GM19372 (cell line): ENCODE data around the gene COL6A2.
"Not testable (repeated sequence)": the region's sequence is repeated elsewhere in the genome, so short reads cannot be mapped to it uniquely, and the experiment has no call there.

Experiments
- ATAC-seq: cut with Tn5 transposase; IDR thresholded peaks from one replicate; pipeline ENCODE4 v1.9.1; 2021; ENCODE audit warnings: mild to moderate bottlenecking, low read depth, moderate library complexity; ENCODE audit not compliant: unreplicated experiment

COL6A2 gene

DNA sequence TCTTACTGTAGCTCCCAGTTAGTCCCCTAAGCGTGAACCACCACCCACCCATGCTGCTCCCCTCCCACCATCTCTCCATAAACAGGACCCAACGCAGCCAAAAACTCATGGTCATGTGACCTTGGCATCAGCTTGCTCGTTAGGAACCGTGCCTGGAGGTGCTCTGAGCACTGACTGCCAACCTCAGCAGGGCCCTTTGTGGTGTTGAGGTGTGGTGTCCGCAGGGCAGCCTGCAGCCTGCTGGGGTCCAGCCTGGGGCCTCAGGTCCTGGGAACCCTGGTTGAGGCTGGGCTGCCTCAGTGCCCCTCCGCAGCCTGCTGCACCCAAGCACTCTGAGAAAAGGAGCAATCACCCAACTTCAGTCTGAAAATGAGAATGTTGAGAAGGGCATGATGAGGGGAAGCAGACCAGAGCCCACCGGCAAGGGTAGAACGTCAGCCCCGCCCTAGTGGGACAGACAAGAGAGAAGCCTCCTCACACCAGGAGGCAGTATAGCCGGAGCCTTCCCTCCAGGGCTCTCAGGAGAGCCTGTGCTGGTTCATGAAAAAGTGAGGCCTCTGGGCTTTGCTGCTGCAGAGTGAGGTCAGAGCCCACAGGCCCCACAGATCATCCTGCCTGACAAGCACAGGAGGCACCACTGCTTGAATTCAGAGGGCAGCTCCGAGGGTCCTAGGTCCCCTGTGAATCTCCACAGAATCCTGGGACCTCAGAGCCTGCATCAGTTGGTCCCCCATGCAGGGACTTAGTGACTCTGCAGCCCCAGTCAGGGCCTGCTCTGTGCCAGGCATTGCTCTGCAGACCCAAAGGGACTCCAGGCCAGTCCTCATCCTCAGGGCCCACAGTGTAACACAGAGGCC lies 4.9 kb upstream of the COL6A2 start:
- no peak for ATAC-seq

DNA sequence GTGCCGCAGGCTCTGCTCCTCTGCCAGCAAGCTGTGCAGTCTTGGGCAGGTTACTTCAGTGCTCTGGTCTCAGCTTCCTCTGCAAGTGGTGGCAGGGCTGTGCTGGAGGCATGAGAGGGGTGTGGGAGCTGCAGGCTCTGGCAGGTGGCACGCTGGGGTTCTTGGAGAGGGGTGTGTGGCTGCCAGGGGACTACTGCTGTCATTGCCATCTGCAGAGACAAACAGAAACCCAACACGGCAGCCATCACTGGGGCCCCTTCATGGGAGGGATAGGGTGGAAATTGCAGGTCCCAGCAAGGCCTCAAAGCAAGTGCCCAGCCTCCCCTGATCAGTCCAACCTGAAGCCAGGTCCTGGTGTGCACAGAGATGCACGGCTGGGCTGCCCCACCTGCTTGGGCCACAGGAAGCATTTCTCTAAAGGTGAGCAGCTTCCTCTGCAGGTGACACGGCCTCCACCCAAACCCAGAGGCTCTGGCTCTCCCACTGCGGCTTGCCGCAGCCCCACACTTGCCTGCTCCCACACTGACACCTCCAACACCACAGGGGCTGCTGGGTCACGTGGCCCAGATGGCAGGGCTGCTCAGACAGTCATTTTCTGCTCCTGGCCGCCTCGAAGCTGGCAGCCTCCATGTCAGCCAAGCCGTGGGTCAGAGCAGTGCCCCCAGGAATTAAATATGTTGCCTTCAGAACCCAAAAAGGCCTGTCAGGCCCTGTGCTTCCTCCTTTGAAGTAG lies 4.1 kb upstream of the COL6A2 start:
- no peak for ATAC-seq

DNA sequence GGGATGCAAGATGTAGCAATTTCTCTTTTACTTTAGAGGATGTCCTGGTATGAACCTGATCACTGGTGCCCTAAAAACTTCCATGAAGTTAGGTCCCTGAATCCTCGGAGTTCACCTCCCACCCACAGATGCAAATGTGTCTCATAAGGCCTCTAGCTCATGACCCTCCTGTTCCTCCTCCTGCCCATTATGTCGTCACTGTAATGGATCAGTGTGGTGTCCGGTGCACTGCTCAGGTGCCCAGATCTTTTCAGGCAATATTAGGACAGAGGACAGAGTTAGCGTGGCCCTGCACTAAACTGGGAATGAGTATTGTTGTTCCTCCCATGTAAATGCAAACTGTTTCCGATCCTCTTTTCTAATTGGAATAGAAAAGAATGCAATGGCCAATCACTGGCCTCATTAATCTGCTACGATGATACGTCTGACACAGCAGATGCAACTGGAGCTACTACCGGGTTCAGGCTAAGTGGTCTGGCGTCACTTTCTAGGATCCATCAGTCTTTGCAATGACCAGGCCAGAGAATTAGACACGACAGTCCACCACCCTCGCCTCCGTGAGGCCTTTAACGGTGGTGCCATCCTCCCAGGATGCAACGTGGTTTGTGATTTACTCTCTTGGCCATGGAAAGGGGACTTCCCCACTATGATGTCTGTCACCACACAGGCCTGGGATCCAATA lies 3.4 kb upstream of the COL6A2 start:
- no peak for ATAC-seq

DNA sequence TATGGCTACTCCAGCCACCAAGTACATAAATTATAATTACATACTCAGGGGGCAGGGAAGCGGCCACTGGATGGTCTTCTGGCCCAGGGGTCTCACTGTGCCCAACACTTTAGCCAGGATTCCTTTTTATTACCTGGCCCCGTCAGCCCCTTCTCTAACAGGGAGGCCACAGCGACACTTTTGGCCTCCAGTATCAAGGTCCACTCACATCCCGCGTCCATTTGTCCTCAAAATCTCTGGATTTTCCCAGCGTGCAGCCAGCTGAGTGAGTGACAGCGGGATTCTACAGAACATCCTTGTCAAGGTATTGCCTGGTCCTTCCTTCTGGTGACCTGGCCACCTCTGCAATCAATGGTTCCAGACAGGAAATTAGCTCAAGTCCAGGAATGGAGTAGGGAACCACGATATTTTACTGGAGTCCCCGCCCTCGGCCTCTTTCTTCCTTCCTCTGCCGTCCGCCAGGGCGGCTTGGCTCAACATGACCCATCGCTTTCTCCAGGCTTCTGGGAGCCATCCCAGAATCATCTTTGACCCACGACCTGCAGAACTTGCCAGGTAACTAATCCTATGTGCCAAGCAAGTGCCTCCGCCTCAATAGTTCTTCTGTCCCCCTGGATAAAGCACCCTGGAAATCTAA lies 2.7 kb upstream of the COL6A2 start:
- ATAC-seq, result no peak

DNA sequence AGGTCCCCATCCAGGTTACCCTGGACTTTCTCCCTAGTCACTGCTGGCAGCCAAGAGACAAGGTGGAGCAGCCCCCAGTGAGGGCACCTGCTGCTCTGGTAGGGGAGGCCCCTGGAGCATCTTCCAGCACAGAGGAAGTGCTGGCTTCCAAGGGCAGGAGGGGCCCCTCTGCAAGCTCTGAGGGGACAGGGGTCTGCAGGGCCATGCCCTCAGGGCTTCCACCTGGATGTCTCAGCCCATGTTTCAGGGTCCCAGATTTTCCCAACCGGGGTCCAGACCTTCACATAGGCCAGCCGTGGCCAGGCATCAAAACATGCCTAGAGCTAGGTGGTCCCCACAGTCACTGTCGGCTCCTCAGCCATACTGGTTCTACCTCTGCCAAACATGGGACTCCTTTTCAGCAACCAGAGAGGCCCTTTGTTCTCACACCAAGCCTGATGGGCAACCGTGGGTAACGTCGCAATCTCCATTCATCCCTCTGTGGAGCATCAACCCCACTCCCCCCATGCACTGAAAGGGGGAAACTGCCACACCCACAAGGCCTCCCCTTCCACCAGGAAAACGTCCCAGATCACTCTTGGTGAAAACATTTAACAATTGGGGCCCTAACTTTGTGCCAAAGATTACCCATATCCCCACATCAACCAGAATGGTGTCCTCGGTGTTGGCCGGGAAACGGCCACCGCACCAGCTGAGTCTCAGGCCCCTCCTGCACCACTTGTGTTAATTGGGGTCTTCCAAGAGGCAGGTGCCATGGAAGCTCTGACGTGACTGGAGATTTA lies 1.9 kb upstream of the COL6A2 start:
- ATAC-seq, result no peak

DNA sequence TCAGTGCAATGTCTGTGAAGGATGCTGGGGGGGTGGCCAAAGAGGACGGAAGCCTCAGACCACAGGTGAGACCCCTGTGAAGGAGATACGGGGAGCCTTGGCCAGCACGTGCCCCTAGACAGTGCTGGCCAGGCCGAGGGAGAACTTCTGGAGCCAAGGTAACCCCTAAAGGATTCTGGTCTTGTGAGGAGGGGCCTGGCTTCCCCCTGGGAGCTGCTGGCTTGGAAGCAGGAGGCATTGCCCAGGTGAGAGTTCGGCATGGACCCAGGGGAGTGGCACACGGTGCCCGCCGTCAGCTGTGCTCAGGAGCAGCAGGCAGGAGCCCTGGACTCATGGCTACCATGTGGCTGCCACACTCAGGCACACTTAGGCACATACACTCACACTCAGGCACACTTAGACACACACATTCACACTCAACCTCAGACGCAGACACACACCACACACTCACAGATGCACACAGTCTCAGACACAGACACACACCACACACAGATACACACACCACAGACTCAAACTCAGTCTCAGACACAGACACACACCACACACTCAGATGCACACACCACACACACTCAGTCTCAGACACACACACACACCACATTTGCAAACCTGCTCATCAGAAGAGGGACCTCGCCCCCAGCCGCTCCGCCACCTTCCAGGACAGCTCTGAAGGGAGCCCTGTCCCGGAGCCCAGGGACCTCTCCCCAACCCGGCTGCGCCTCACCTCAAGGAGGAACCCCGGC lies 1.1 kb upstream of the COL6A2 start:
- no peak for ATAC-seq

DNA sequence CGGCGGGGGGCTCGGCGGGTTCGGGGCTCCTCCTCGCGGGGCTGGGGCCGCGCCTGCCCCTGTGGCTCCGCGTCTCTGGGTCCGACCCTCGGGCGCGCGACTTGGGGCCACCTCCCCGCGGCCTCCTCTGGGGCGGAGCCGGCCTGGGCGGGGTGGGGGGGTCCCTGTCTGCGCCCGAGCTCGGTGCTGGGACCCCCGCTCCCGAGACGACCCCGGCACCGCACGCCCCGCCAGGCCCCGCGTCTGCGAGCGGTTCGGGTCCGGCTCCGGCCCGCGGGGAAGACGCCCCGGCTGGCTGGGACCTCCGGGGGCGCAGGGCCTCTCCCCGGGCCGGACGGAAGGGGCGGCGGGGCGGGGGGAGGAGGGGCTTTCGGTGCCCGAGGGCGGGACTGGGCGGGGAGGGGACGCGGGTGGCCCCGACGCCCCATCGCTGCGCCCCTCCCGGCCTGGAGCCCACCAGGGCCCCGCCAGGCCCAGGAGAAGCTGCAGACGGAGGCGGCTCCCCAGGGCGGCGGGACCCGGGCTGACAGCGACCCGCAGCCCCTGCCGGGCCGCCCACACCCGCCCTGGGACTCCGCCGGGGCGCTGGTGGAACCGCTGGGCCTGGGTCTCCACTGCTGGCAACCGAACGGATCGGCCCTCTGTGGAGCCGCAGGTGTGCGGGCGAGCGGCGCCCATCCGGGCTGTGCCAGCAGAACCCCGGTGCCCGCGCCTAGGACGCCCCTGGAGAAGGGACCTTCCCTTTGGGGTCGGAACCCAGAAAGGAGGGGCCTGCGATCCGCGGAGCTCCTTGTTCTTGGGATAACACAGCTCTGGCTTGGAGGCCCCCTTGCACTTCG lies 610 bp downstream of the COL6A2 start:
- ATAC-seq, result no peak

DNA sequence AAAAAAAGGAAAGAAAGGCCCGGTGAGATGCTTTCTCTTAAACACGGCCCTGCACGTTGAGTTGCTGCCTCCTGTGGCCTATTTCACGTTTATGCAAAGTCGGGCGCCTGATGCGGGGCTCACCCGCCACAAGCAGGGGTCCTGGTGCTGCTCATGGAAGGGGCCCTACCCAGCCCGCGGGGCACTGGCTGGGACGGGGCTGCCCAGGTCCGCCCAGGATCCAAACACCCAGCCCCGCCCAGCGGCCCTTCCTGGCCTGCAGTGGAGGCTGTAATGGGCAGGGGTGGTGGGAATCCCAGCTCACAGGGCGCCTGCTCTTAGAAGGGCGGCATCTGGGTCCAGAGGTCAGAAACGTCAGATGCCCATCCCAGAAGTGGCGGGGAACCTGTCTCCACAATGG lies 1.6 kb downstream of the COL6A2 start:
- ATAC-seq, result no peak

DNA sequence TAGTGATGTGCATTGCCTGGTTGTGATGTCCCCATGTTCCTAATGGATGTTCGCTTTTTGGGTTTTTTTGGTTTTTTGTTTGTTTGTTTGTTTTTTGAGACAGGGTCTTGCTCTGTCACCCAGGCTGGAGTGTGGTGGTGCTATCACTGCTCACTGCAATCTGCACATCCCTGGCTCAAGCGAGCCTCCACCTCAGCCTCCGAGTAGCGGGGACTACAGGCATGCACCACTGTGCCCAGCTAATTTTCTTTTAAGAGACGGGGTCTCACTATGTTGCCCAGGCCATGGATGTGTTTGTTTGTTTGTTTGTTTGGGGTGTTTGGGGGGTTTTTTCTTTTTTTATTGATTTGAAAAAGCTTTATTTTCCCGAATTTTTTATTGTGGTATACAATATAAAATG lies 2.1 kb downstream of the COL6A2 start:
- ATAC-seq, result no peak

DNA sequence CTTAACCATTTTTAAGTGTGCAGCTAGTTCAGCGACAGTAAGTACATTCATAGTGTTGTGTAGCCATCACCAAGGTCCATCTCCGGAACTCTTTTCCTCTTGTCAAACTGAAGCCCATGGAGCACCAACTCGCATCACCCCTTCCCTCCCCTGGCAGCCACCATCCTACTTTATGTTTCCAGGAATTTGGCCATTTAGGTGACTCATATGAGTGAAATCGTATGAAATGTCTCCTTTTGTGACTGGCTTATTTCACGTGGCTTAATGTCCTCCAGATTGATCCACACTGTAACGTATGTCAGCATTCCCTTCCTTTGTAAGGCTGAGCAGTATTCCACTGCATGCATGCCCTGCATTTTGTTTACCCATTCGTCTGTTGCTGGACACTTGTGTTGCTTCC lies 2.5 kb downstream of the COL6A2 start:
- no peak for ATAC-seq

DNA sequence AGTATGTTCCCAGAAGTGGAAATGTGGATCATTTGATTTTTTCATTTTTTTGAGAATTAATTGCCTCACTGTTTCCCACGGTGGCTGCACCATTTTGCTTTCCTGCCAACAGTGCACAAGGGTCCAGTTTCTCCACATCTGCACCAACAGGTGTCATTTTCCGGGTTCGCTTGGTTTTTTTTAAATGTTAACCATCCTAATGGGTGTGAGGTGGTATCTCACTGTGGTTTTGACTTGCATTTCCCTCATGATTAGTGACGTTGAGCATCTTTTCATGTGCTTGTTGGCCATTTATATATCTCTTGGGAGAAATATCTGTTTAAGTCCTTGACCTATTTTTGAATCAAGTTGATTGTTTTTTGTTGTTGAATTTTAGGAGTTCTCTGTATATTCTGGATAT lies 3.0 kb downstream of the COL6A2 start:
- ATAC-seq, result no peak

DNA sequence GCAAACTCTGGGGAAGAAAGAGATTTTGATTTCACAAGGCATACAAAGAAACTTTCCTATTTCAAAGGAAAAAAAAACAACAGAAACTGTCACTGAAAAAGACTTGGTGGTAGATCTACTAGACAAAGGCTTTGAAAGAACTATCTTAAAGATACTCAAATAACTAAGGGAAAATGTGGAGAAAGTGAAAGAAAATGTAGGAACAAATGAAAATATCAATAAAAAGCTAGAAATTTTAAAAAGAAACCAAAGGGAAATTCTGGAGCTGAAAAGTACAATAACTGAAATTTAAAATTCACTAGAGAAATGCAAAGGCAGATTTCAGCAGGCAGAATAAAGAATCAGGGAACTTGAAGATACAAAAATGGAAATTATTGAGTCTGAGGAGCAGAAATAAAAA lies 6.2 kb downstream of the COL6A2 start:
- no peak for ATAC-seq

DNA sequence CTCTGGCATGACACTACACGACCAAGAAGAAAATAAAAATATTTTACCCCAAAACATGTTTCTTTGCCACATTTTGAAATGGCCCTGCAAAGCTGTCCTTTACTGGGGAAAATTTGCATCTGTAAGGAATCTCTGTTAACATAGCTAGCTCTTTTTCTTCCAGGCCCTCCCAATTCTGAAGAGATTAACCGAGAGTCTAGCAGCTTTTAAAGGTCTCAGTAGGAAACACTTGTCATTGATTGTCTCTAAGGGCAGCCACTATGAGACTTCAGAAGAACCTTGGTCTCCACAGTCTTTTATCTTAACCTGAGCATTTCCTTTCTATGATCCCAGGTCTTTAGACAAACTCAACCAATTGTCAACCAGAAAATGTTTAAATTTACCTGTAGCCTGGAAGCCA lies 9.5 kb downstream of the COL6A2 start:
- not testable (repeated sequence) for ATAC-seq

DNA sequence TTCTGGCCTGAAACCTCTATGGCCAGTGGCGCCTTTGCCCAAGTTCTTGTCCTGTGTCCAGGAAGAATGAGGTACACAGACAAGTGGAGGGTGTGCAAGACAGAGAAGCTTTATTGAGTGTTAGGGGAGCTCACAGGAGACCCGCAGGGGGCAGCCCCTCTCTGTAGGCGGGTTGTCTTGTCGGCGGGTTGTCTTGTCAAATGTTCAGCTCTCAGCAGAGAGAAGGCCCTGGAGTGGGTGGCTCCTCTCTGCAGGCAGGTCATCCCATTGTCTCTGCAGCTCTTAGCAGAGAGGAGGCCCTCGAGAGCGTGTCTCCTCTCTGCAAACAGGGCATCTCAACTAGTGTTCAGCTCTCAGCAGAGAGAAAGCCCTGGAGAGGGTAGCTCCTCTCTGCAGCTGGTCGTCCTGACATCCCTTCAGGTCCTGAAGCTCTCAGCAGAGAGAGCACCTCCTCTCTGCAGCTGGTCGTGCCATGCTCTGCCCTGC lies 11.0 kb downstream of the COL6A2 start:
- ATAC-seq, result no peak

DNA sequence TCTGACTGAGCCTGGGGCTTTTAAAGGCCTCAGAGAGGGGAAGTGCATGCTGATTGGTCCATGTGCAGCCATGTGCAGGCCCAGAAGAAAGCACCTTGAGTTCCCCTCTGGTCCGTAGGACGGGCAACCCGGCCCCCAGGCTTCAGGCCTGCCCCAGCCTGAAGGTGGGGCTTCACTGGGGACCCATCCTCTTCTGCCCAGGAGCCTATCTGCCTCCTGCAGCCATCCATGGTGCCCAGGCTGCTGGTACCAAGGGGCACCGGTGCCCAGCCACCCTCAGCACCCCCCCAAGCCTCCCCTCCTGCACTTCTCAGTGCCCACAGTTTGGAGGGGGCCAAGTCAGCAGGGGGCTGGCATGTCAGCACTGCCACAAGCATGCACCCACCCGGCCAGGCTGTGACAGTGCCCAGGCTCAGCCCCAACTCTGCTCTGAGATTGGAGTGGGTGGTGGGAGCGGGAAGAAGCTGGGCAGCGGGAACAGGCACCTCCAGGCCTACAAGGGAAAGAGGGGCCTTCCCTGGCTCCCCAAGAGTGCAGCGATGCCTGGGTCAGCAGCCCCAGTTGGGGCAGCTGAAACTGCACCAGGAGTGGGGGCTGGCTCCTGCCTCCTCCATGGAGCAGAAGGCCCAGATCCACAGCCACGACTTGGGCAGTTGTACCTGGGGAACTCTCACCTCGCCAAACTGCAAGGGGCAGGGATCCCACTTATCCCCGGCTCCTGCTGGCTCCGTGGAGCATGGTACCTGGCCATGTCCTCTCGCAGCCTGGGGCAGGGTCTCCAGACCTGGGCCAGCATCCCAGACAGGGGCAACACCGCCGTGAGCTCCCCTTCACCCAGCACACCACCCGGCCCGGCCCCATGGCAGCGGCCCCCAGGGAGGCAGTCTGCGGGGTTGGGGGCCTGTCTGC lies 11.7 kb downstream of the COL6A2 start:
- no peak for ATAC-seq

DNA sequence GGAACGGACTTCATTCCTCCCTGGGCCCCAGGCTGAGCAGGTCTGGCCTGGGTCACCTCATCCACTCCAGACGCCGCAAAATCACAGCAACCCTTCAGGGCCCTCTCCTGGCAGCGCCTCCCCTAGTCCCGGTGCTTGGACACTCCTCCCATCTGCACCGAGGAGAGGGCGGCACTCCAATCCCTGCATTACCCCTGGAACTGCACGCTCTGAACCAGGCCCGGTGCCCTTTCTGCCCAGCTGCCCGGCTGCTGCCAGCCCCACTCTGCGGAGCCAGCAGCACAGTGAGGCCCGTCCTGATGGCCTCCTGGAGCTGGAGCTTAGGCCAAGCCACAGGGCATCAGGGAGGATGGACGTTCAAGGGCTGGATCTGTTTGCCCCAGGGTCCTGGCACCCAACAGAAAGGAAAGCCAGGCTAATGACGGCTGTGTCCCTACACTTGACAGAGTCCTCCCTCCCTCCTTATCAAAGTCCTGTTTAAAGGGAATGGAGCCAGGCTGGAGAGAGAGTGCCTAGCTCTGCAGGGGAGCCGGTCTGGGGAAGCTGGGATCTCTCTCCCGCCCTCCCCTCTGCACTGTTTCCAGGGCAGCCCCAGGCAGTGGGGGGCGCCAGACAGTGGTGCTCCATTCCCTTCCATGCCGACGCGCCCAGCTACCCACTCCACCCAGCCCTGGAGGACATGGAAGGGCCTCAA lies 12.7 kb downstream of the COL6A2 start:
- ATAC-seq, result no peak

DNA sequence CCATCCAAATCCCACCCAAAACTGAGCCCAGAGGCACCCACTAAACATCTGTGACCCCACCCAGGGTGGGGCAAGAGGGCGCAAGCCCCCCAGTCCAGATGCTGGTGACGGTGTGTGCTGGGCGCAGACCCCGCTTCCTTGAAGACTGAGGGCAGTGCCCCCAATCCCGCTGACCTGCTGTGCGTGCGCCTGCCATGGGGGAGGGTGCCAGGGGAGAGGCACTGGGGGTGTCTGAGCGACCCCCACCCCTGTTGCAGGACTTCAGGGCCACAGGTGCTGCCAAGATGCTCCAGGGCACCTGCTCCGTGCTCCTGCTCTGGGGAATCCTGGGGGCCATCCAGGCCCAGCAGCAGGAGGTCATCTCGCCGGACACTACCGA lies 13.3 kb downstream of the COL6A2 start:
- no peak for ATAC-seq
